SK-N-SH (cell line): ENCODE results near the gene KMT2C.
"Not testable (repeated sequence)": the region's sequence is repeated elsewhere in the genome, so short reads cannot be mapped to it uniquely, and the experiment has no call there.

Experiments used
- CTCF ChIP-seq: fragments of 200-600 bp; sonication (generic); IDR thresholded peaks from 2 replicates; pipeline ENCODE4 v1.6.1; 2017; ENCODE audit warnings: antibody characterized with exemption, mild to moderate bottlenecking, moderate library complexity
- EP300 ChIP-seq, 2 experiments: IDR thresholded peaks; 2 replicates each; pipeline versions ENCODE4 v1.4.0 to v1.6.1; 2012; ENCODE audit warnings: borderline replicate concordance in 1 of 2, low read depth in 1 of 2, low read length in 1 of 2
- JUND ChIP-seq: IDR thresholded peaks from 2 replicates; pipeline ENCODE4 v1.4.0; 2012
- NFIC ChIP-seq: IDR thresholded peaks from 2 replicates; pipeline ENCODE4 v1.4.0; 2012; ENCODE audit warnings: borderline replicate concordance
- NRF1 ChIP-seq: IDR thresholded peaks from 2 replicates; pipeline ENCODE4 v1.6.1; 2012; ENCODE audit warnings: low read depth, mild to moderate bottlenecking, low read length
- TF ChIP-seq, protein P1 (sequence below): fragments of 150-350 bp; IDR thresholded peaks from 2 replicates; pipeline ENCODE4 v1.6.1; 2017; ENCODE audit warnings: antibody characterized with exemption, low read length, low read depth, borderline replicate concordance
- TF ChIP-seq, protein P2 (sequence below): IDR thresholded peaks from 2 replicates; pipeline ENCODE4 v1.4.0; 2012; ENCODE audit warnings: low read depth

DNA sequence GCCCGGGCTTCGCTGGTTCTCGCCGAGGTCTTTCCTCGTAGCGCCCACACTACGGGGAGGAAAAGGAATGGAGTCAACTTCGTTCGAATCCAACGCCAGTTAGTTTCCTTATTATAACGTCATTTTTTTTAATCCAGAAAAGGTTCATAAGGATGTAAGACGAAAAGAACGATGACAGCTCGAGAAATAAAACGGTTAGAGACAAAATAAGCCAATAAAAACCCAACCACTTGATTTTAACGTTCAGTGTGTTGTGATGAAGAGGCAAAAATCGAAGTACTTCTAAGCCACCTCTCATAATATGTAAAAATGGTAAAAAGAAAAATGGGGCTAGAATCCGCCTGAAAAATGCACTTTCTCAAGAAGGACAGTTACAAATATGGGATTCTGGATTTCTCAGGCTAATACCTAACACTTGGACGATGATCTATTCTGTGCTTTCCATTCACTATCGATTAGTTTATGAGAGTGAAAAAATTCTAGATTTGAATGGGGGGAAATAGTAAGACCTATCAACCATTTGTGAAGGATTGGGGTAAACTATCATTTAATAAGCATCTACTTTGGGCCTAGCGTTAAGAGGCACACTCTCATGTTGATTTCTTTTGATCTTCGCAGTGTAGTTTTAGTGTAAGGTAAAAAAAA is 1.2 kb upstream of the KMT2C start:
- TF ChIP-seq, protein P1, sequence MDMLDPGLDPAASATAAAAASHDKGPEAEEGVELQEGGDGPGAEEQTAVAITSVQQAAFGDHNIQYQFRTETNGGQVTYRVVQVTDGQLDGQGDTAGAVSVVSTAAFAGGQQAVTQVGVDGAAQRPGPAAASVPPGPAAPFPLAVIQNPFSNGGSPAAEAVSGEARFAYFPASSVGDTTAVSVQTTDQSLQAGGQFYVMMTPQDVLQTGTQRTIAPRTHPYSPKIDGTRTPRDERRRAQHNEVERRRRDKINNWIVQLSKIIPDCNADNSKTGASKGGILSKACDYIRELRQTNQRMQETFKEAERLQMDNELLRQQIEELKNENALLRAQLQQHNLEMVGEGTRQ = not testable (repeated sequence)
- not testable (repeated sequence) for TF ChIP-seq NFIC; CTCF; NRF1; EP300 (IDR thresholded peaks at IDR 0.05; ENCODE audit: borderline replicate concordance in 1 of 2, low read depth in 1 of 2, low read length in 1 of 2); JUND
- TF ChIP-seq, protein P2, sequence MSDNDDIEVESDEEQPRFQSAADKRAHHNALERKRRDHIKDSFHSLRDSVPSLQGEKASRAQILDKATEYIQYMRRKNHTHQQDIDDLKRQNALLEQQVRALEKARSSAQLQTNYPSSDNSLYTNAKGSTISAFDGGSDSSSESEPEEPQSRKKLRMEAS = not testable (repeated sequence)
